Vagina (tissue), 2 donors: ENCODE data around the gene ASXL3. TPM values are rescaled to one million over a fixed set of nuclear protein-coding genes. Genes with fewer than 3 reads are reported as not detected.

Source experiments
- DNase-seq, 2 donors: peaks; one replicate each; pipeline ENCODE4 v3.0.0-alpha.2; 2017; ENCODE audit errors: extremely low spot score in 2 of 2
- H3K27ac ChIP-seq: fragments of 200-600 bp; sonication (generic); one replicate; pipeline ENCODE4 v1.5.1; 2019
- H3K27me3 ChIP-seq: fragments of 200-600 bp; sonication (generic); one replicate; pipeline ENCODE4 v1.5.1; 2019
- H3K36me3 ChIP-seq, 2 donors: fragments of 200-600 bp; sonication (generic); one replicate each; pipeline ENCODE4 v1.5.1; 2017 to 2019
- H3K4me1 ChIP-seq: fragments of 200-600 bp; sonication (generic); one replicate; pipeline ENCODE4 v1.5.1; 2019
- H3K4me3 ChIP-seq, 2 donors: fragments of 200-600 bp; sonication (generic); 1 replicate in 1 of 2; 2 replicates in 1 of 2; pipeline ENCODE4 v1.5.1; 2016 to 2019
- H3K9me3 ChIP-seq: fragments of 200-600 bp; sonication (generic); one replicate; pipeline ENCODE4 v1.5.1; 2019
- CTCF ChIP-seq, 3 experiments: fragments of 450-650 bp in 2 of 3; fragments of 200-600 bp in 1 of 3; sonication (generic) in 1 of 3; IDR thresholded peaks; one replicate each; pipeline ENCODE4 v1.5.1; 2017 to 2019; ENCODE audit warnings: antibody characterized with exemption in 3 of 3, mild to moderate bottlenecking in 2 of 3, moderate library complexity in 2 of 3
- POLR2A ChIP-seq, 2 donors: fragments of 450-650 bp; IDR thresholded peaks; one replicate each; pipeline ENCODE4 v1.6.1; 2017; ENCODE audit warnings: antibody characterized with exemption in 2 of 2, mild to moderate bottlenecking in 2 of 2, moderate library complexity in 2 of 2
- POLR2AphosphoS5 ChIP-seq, 2 donors: sonication (generic); formaldehyde crosslinking; IDR thresholded peaks; one replicate each; pipeline ENCODE4 v1.9.0; 2017; ENCODE audit warnings: antibody characterized with exemption in 2 of 2, mild to moderate bottlenecking in 2 of 2, low read depth in 1 of 2; ENCODE audit not compliant: insufficient read depth in 1 of 2
- intact Hi-C: fragments of 100-400 bp; cut with DNase I; formaldehyde crosslinking; loops from one replicate; pipeline ENCODE4 v1.15.1; 2023
- total RNA-seq: library from RNA; depleted of rRNA; stranded (reverse); fragments of >200 nt; gene quantifications from one replicate; pipeline ENCODE4 v1.2.3, GENCODE V29; 2016

The ASXL3 gene
- total RNA-seq, 1 donor from 2014 or later, result 5.9 TPM

GRCh38 chr18:33653231-33653630 is 75.2 kb downstream of the ASXL3 start:
- Histone ChIP-seq H3K9me3 (no peaks in the 10 kb centered on the region), H3K27me3 (no peaks in the 10 kb centered on the region), H3K27ac (no peak overlapping the region), H3K4me1 (peaks cover 8% of the 10 kb centered on the region), H3K36me3 (no peaks in the 10 kb centered on the region), H3K4me3 (no peak overlapping the region)
- DNase-seq, result no peak
- intact Hi-C loops, result no loop called here
- TF ChIP-seq POLR2A (IDR thresholded peaks at IDR 0.05) (no peak), POLR2AphosphoS5 (IDR thresholded peaks at IDR 0.05; ENCODE audit: insufficient read depth in 1 of 2, low read depth in 1 of 2) (no peak), CTCF (IDR thresholded peaks at IDR 0.05) (no peak)

- no peaks in the 10 kb centered on the region for H3K9me3 ChIP-seq
- no peak overlapping the region for H3K27ac ChIP-seq
- H3K36me3 ChIP-seq, result no peaks in the 10 kb centered on the region
- no peak for TF ChIP-seq POLR2AphosphoS5 (IDR thresholded peaks at IDR 0.05; ENCODE audit: insufficient read depth in 1 of 2, low read depth in 1 of 2)
- no peak for TF ChIP-seq POLR2A (IDR thresholded peaks at IDR 0.05)
- no peak for TF ChIP-seq CTCF (IDR thresholded peaks at IDR 0.05)
- DNase-seq, result no peak
- H3K4me3 ChIP-seq, result no peak overlapping the region
- H3K4me1 ChIP-seq, result peaks cover 9% of the 10 kb centered on the region
- intact Hi-C loops, result no loop called here
- H3K27me3 ChIP-seq, result no peaks in the 10 kb centered on the region
These were observed 79.0 kb downstream of the ASXL3 start for GRCh38 chr18:33656889-33657448.

GRCh38 chr18:33660696-33661310 is 82.8 kb downstream of the ASXL3 start:
- Histone ChIP-seq H3K9me3 (no peaks in the 10 kb centered on the region), H3K36me3 (no peaks in the 10 kb centered on the region), H3K27ac (no peak overlapping the region), H3K4me1 (peaks cover 9% of the 10 kb centered on the region), H3K4me3 (no peak overlapping the region), H3K27me3 (no peaks in the 10 kb centered on the region)
- no peak for TF ChIP-seq CTCF (IDR thresholded peaks at IDR 0.05)
- no peak for TF ChIP-seq POLR2AphosphoS5 (IDR thresholded peaks at IDR 0.05; ENCODE audit: insufficient read depth in 1 of 2, low read depth in 1 of 2)
- TF ChIP-seq POLR2A (IDR thresholded peaks at IDR 0.05), result no peak
- intact Hi-C loops, result no loop called here
- no peak for DNase-seq

GRCh38 chr18:33664241-33664874 is 86.3 kb downstream of the ASXL3 start:
- no peaks in the 10 kb centered on the region for H3K9me3 ChIP-seq
- H3K27me3 ChIP-seq, result no peaks in the 10 kb centered on the region
- H3K4me3 ChIP-seq, result no peak overlapping the region
- H3K27ac ChIP-seq, result no peak overlapping the region
- H3K36me3 ChIP-seq, result no peaks in the 10 kb centered on the region
- DNase-seq, result no peak
- TF ChIP-seq POLR2A (IDR thresholded peaks at IDR 0.05), result no peak
- TF ChIP-seq CTCF (IDR thresholded peaks at IDR 0.05), result no peak
- TF ChIP-seq POLR2AphosphoS5 (IDR thresholded peaks at IDR 0.05; ENCODE audit: insufficient read depth in 1 of 2, low read depth in 1 of 2), result no peak
- H3K4me1 ChIP-seq, result no peaks in the 10 kb centered on the region
- intact Hi-C loops, result no loop called here

GRCh38 chr18:33665187-33665586 is 87.2 kb downstream of the ASXL3 start:
- TF ChIP-seq POLR2A (IDR thresholded peaks at IDR 0.05) (no peak), CTCF (IDR thresholded peaks at IDR 0.05) (no peak), POLR2AphosphoS5 (IDR thresholded peaks at IDR 0.05; ENCODE audit: insufficient read depth in 1 of 2, low read depth in 1 of 2) (no peak)
- Histone ChIP-seq H3K9me3 (no peaks in the 10 kb centered on the region), H3K27me3 (no peaks in the 10 kb centered on the region), H3K4me1 (no peaks in the 10 kb centered on the region), H3K27ac (no peak overlapping the region), H3K36me3 (no peaks in the 10 kb centered on the region), H3K4me3 (no peak overlapping the region)
- DNase-seq, result no peak
- intact Hi-C loops, result no loop called here
